HG03039 (cell line): ENCODE measurements around the gene DCHS2.
A peak's percentile ranks its signal among the peaks of the same experiment; 100 is the strongest.

Experiments used
- ATAC-seq: cut with Tn5 transposase; IDR thresholded peaks from one replicate; pipeline ENCODE4 v1.9.1; 2021; ENCODE audit warnings: mild to moderate bottlenecking, moderate library complexity; ENCODE audit not compliant: unreplicated experiment

DCHS2 gene

DNA sequence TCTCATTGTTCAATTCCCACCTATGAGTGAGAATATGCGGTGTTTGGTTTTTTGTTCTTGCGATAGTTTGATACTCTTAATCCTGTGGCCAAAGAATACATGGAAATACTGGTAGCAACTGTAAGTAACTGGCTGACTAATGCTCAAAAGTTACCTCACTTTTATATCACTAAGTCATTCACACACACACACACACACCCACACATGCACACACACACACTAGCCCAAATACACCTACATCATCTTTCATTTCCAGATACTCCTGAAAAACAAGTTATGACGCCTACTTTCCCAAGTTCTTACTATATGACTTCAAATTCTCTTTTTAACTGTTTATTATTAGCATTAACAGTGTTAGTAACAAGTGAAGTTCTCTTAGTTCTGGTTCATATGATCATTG is 101.3 kb downstream of the DCHS2 start:
- ATAC-seq: no peak

DNA sequence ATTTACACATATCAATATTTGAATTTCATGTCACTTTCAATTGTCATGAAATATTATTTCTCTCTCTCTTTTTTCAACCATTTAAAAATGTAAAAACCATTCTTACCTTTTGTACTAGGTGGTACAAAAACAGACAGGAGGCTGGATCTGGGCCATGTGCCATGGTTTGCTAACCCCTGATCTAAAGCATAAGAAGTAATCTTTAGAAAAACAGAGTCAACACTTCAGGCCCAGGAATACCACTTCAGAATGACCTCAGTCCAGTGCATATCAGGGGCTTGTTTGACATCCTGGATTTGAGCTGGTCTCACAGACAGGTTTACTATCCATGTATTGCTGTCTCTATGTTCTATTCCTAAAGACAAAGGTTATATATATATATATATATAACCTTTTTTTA is 102.5 kb downstream of the DCHS2 start:
- no peak for ATAC-seq

DNA sequence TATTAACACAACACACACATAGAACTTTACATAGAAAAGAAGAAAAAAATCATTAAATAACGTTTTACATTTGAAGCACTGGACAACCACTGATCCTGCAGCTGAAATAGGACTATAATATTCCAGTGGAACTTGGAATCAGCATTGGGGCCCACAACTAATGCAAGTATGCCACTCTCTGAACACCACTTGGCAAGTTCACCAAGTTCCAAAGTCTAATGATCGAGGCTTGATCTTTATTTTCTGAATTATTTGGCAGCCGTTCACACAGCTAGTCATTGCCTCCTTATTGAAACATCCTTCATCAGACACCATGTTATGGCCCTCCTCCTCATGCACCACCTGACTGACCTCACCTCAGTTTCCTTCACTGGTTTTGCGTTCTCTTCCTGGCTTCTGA is 107.6 kb downstream of the DCHS2 start:
- no peak for ATAC-seq

DNA sequence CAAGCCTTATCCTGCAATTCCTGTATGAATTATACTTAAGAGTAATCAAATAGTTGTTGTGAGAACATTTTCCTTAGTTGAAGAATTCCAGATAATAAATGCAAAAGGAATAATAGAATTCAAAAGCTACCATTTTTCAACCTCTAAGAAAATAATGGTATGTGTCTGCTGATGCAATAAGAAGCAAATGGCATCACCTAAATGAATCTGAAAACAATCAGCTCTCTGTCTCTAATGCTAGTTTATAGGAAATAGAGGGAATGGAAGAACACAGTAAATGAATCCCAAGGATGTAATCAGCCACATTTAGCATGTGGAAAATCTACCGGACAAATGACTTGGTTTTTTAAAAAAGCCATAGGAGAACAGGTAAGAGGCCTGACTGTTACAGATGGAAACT is 115.1 kb downstream of the DCHS2 start:
- no peak for ATAC-seq

DNA sequence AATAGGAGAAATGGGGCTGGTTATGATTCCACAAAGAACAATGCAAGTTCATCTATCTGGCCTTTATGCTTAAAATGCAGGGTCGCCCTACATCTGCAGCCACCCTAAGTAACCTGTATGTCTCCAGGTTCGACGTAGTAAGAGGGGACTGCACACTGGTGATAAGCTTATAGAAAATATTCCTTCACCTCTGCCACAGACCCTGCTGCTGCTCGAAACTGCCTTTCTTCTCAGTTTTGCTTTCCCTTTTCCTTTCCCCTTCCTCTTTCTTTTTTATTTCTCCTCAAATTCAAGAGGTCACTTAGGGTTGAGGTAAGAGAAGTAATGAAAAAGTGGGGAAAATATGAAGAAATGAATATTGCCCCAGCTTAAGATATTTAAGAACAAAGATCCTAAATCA is 123.5 kb downstream of the DCHS2 start:
- no peak for ATAC-seq

DNA sequence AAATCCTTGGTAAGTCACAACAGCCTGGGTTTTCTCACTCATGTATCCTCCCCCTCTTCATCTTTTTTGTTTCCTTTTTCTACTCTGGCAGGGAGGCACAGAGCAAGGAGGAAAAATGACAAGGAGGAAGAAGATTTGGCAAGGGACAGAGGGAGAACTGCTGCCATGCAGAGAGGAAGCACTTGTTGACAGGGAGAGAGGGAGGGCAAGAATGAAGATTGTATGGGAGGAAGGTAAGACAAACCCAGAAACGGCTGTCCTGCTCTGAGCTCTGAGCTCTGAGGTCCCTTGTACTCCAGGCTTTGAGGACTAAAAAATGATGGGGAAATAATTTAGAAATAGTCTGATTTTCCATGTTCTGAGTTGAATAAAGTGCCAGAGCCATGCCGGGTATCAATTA is 123.9 kb downstream of the DCHS2 start:
- ATAC-seq: no peak

DNA sequence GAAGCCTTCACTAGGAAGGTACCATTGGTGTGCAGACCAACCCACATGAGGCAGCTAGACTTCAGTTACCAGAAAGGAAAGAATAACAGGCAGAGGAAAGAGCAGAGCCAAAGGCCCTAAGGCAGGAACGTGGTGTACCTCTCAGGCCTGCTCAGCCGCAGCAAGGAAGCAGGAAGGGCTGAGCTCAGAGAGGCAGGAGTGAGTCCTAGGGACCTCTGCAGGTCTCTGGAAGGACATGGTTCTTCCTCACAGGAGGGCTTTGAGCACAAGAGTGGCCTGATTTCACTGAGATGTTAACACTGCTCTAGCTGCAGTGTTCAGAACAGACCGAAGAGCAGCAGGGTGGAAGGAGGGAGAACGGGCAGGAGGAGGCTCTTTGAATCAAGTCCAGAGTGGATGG is 124.6 kb downstream of the DCHS2 start:
- no peak for ATAC-seq

DNA sequence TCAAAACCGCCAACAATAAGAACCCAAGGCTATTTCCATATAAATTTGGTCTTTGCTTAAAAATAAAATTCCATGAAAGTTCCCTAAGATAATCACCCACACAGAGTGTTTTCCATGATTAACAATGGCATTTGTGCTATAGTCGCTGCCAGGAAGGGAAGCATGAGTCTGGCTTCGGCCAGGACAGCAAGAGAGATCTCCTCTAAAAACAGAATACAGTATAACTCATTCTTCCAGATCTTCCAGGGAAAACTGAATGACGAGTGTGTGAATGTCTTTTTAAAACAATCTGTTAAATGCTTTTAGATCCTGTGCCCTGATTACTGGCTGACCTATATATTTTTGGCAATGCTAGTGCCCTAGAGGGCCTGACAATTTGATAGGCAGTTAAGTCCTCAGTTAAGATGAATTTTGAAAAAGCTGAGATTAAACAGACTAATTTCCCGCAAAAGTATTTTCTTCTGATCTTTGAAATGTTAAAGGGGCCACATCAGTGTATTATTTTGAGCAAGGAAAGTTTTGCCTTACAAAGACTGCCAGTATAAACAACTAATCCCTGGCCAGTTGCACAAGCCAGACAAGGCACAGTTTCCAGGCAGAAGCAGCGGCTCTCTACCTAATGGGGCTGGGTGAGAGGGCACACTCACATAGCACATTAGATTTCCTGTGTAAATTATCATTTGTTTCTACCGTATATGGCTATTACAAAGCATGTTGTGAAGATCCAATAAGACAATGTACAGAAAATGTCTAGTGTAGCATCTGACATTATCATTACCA is 127.3 kb downstream of the DCHS2 start:
- ATAC-seq: no peak

DNA sequence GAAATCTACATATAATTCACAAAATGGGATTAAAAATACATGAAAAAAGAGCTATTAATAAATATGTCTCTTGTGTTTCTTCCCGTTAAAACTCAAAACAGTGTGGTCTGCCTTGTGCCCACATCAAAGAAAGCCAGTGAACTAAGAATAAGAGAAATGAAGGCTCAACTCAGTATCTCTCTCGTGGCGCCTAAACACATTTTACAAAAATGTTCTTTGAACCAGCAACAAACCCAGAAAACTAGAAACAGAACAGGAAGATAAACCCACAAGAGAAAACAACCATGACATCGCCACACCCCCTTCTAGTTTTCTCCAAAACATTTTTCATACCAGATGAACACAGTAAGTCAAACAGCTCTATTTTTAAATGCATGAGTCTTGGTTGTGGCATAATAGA is 130.1 kb downstream of the DCHS2 start:
- ATAC-seq: no peak

DNA sequence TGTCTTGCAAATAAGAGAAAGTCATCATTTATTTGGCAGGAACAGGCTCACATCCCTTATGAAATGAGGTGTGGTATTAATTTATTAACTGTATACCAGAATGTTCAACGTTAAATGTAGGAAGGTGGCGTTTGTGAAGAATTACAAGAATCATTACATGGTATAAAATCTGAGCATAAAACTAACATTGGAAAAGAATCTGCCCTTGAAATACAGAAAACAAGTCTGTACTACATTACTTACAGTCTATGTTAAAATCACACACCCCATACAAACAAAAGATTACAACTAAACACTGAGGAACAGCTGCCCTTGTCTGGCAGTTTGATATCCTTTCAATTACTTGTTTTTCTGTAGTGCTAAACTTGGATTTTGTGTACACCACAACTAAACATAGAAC is 131.1 kb downstream of the DCHS2 start:
- no peak for ATAC-seq

DNA sequence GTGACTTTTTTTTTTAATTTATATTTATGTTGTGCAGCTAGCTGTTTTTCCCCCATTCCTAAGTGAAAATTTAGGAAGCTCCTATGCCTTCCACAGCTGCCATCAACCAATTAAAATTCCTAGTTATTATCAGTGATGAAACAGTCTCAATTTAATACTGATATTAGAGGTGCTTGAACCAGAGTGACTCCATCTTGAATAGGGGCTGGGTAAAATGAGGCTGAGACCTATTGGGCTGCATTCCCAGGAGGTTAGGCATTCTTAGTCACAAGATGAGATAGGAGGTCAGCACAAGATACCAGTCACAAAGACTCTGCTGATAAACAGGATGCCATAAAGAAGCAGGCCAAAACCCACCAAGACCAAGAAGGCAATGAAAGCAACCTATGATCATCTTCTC is 136.7 kb downstream of the DCHS2 start:
- no peak for ATAC-seq

DNA sequence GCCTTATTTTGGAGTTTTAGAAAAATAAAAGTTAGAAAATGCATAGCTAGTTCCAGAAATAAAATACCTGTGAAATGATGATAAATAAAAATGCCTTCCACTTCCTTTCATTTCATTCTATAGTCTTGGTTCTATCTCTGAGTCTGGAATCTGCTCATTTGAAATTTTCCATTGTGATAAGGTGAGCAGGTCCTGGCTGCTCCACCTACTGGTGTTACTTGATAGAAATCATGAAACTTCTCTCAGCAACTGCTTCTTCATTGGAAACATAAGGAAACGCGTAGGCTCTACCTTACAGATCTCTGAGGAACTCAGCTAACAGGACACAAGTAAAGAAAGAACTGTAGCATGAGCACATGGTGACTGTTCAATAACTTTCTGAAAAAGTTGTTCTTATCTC is 141.8 kb downstream of the DCHS2 start:
- no peak for ATAC-seq

DNA sequence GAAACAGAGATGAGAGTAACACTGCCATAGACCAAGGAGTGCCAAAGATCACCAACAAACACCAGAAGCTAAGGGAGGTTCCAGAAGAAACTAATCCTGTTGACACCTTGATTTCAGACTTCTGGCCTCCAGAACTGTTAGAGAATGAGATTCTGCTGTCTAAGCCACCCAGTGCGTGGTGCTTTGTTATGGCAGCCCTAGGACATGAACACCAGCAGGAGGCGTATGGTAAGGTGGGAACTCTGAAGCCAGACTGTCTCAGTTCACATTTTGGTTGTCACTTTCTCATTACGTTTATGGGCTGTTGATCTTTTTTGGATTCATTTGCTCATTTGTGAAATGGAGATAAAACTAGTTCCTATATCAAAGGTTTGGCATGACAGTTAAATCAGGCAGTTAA is 142.9 kb downstream of the DCHS2 start:
- no peak for ATAC-seq

DNA sequence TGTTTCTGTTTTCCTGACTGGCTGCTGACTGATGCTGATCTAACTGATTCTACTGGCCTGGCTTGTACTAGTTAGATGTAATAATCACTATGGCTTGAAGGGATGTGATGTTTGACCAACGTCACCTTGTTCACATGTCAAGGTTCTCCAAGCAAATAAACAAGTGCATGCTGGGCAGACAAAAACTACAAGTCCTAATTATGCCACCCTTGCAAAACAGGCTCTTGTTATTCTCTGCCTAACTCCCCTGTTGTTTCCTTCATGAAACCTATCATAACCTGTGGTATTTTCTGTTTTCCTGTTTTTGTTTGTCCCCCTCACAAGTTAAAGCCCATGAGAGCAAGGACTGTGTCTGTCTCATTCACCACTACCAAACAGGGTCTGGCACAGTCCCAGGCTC is 146.2 kb downstream of the DCHS2 start:
- ATAC-seq: no peak

DNA sequence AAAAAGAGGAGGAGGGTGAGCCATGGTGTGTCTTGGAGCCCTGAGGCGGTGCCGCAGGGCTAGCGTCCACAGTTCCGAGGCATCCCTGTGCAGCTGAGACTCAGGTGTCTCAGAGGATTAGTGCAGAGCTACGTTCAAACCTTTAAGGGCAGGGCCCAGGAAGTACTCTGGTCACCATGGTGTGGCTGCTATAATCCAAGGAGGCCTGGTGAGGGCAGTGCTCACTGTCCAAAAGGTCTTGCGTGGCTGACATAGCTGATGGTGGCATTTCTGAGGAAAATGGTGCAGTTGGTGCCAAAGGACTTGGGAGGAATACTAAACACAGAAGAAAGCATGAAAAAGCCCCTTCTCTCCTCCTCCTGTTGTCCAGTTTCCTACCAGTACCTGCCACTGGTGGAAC is 146.9 kb downstream of the DCHS2 start:
- ATAC-seq: peak; percentile 56

DNA sequence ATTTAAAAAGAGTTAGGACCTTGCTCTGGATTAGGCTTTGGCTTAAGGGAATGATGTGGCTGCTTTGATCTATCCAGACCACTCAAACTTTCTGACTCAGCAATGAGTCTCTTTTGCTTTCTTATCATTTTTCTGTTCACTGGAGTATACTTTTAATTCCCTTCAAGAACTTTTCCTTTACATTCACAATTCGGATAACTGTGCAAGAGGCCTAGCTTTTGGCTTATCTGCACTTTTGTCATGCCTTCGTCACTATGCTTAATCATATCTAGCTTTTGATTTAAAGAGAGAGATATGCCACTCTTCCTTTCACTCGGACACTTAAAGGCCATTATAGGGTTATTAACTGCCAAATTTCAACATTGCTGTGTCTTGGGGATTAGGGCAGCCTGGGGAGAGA is 147.9 kb downstream of the DCHS2 start:
- ATAC-seq: no peak

DNA sequence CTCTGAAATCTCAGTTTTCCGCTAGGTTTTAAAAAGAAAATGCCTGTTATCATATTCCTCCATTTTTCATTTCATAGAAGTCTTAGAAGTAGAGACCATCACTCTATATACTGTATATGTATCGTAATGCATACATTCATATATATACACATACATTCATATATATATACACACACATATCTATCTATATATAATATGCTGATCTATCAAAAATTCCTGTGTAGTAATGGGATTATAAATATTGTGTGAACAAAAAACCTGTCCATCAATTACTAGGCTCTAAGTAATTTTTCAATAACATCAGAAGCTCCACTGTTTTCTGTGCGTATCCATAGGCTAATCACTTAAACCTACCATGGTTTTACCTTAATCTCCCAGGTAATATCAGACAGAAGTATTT is 150.2 kb downstream of the DCHS2 start:
- no peak for ATAC-seq

DNA sequence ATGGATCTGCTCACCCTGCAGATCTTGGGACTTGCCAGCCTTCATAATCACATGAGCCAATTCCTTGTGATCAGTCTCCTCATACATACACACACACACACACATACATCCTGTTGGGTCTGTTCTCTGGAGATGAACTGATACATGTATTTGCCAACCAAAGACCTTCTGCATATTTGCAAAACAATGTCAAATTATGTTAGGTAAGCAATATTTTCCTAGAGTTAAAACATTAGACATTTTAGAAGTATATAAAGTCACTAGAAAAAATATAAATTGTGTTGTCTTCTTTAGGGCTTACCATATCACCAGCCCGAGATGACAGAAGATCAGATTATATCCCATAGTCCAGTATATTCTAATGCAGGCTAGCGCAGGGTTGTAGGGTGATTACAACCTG is 156.0 kb downstream of the DCHS2 start:
- ATAC-seq: no peak

DNA sequence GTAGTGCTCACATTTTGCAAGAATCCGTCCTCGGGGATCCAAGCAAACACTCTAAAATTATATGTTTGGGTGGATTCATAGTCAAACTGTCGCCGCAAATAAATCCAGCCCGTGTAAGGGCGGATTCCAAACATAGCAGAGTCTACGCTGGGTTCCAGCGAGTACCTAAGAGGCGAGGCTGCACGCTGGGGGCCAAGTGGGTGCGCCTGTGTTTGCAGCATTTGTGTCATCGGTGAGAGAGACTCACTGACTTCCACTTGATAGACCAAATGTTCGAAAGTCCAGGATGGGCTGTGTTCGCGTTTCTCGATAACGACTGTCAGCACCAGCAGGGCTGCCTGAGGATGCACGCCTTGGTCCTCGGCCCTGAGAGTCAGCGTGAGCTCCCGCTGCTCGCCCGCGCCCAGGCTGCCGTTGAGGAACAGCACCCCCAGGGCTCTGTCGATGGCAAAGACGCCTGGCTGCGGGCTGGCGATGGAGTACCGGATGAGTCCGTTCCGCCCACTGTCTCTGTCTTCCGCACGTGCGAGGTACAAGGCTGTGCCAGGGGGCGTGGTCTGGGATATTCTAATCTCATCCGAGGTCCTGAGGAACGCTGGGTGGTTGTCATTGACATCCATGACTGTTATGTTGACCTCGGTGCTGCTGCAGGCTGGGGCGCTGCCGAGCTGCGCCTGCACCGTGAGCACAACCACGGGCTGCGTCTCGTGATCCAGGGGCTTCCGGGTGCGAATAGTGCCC is 158.7 kb downstream of the DCHS2 start:
- peak; percentile 94 for ATAC-seq

DNA sequence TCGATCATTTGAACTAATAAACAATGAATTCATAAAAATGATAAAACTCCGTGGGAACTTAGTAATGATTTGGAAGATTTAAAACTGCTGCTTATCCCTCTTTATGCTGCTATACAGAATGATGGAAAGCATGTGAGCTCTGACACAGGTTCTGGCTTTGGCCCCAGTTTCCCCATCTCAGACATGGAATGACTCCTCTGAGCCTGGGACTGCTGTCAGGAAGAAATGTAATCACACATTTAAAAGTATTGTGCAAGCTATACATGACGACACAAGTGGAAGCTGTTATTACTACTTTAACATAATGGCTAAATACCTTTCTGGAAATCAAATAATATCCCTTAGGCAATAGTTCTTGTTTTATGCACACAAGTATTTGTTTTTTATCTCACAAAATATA is 161.7 kb downstream of the DCHS2 start:
- ATAC-seq: no peak

DNA sequence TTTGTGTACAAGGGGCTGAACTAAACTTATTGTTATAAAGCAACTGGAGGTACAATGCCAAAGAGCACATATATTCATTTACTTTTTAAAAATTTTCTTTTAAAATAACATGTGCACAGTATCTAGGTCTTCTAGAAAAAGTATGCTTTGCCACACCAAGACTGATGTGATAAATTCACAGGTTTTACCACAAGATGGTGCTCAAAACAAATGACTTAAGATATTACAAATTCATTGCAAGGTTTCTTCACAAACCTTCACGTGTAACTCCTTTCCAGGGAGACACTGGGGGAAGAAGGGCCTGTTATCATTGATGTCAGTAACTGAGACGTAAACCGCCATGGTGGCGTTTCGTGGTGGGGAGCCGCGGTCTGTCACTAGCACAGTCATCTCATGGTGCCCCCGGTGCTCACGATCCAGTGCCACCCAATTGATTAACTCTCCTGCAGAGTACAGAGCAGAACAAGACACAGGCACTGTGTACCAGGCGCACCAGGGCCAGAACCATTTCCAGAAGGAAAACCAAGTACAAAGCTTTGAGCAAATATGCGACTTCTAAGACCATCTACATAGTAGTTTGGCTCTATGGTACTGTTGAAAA is 162.2 kb downstream of the DCHS2 start:
- no peak for ATAC-seq

DNA sequence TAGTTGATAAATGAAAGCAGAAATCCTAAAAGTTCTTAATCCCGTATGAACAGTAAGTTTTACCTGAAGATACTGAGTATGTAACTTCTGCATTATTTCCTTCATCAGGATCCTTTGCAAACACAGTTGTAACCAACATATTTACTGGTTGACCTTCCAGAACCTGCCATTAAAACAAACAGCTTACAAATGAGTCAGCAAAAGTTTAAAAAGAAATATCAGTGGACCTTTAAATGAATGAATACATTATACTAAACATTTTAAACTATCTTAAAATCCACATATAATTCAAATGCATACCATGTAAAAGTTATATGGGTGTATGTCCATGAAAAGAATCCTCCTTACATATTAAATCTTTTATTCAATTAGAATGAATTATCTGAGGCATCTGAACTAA is 163.6 kb downstream of the DCHS2 start:
- no peak for ATAC-seq
